ENCODE results near the gene C1QTNF8. TPM values are rescaled to one million over a fixed set of nuclear protein-coding genes. Genes with fewer than 3 reads are reported as not detected.

C1QTNF8 gene
- total RNA-seq, 2 experiments from 2014 or later = not detected

DNA sequence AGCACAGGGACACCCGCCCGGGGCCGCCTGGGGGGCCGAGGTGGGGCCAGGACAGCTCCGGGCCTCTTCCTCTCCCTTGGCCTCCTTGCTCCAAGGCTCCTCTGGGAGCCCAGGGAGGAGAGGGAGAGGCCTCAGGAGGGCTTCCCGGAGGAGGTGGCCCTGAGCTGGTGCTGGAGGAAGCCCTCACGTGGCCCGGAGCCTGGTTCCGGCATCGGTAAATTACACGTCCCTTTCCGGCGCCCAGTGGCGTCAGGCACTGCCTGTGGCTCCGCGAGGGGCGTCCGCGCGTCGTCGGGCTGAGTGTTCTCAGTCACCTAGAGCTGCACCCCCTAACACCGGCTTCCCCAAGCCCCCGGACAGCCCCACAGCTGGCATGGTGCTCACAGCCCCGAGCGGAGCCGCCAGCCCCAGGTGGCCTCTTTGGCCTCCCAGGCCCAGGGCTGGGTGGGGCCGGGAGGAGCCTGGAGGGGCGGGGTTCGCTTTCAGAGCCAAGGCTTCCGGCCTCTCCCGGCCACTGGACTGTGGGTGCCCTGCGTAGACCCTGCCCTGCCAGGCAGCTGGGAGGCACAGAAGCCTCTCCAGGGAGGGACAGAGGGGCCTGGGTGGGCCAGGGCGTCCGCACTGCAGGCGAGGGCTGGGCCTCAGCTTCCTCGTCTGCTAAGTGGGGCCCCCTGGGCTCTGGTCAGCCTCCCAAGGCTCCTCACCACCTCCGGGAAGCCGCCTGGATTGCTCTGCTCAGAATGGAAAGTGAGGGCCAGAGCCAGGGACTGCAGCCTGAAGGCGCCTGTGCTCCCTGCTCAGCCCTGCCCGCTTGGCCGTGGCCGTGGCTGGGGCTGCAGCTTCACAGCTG lies 51.4 kb downstream of the C1QTNF8 start:
- ATAC-seq (no peak), DNase-seq (no peak)
- CTCF ChIA-PET = interaction anchor here (0.9 kb wide), 1 partner anchor 11 kb away, joined by 3 read pairs; no protein-coding TSS in a partner anchor
- no peak overlapping the region for H3K27ac Mint-ChIP-seq
- no peak overlapping the region for H3K4me3 Mint-ChIP-seq
- no peaks in the 10 kb centered on the region for H3K9me3 Mint-ChIP-seq (ENCODE audit: low read depth)
- H3K27me3 Mint-ChIP-seq = no peaks in the 10 kb centered on the region
- no peaks in the 10 kb centered on the region for H3K36me3 Mint-ChIP-seq
- H3K4me1 Mint-ChIP-seq = no peaks in the 10 kb centered on the region

GRCh38 chr16:1043881-1044451 lies 52.1 kb downstream of the C1QTNF8 start:
- CTCF ChIA-PET = interaction anchor here (1.1 kb wide), 1 partner anchor 12 kb away, joined by 4 read pairs; no protein-coding TSS in a partner anchor
- Mint-ChIP-seq H3K4me3 (no peak overlapping the region), H3K4me1 (no peaks in the 10 kb centered on the region), H3K36me3 (no peaks in the 10 kb centered on the region), H3K27me3 (no peaks in the 10 kb centered on the region), H3K9me3 (ENCODE audit: low read depth) (no peaks in the 10 kb centered on the region), H3K27ac (no peak overlapping the region)
- DNase-seq (no peak), ATAC-seq (no peak)

DNA sequence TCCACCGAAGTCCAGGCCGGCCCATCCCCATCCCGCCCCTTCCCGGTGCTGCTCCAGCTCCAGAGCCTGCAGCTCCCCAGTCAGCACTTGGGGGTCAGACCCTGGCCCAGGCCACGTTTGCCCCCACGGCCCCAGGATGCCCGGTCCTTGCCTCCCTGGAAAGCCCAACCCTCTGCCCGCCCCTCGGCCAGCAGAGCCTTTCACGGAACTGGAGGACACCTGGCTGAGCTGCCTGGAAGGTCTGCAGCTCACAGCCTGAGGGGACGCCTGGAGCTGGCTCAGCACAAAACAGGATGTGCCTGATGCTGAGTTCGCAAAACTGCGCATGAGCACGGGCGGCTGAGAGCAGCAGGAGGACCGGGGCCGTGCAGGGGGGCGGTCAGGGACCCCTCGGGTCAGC lies 53.2 kb downstream of the C1QTNF8 start:
- Mint-ChIP-seq H3K4me3 (no peak overlapping the region), H3K9me3 (ENCODE audit: low read depth) (no peaks in the 10 kb centered on the region), H3K4me1 (no peaks in the 10 kb centered on the region), H3K27me3 (no peaks in the 10 kb centered on the region), H3K36me3 (no peaks in the 10 kb centered on the region), H3K27ac (no peak overlapping the region)
- CTCF ChIA-PET = no interaction called here
- DNase-seq = no peak
- ATAC-seq = no peak

- ATAC-seq = no peak
- Mint-ChIP-seq H3K36me3 (no peaks in the 10 kb centered on the region), H3K4me3 (no peak overlapping the region), H3K4me1 (no peaks in the 10 kb centered on the region), H3K9me3 (ENCODE audit: low read depth) (no peaks in the 10 kb centered on the region), H3K27ac (no peak overlapping the region), H3K27me3 (no peaks in the 10 kb centered on the region)
- CTCF ChIA-PET = no interaction called here
- no peak for DNase-seq
These were observed 53.8 kb downstream of the C1QTNF8 start for GRCh38 chr16:1042049-1042744.

- CTCF ChIA-PET = no interaction called here
- no peaks in the 10 kb centered on the region for H3K27me3 Mint-ChIP-seq
- no peak overlapping the region for H3K27ac Mint-ChIP-seq
- H3K36me3 Mint-ChIP-seq = no peaks in the 10 kb centered on the region
- H3K4me3 Mint-ChIP-seq = no peak overlapping the region
- no peaks in the 10 kb centered on the region for H3K4me1 Mint-ChIP-seq
- DNase-seq (no peak), ATAC-seq (no peak)
- no peaks in the 10 kb centered on the region for H3K9me3 Mint-ChIP-seq (ENCODE audit: low read depth)
These were observed 55.7 kb downstream of the C1QTNF8 start for GRCh38 chr16:1040346-1040745.

DNA sequence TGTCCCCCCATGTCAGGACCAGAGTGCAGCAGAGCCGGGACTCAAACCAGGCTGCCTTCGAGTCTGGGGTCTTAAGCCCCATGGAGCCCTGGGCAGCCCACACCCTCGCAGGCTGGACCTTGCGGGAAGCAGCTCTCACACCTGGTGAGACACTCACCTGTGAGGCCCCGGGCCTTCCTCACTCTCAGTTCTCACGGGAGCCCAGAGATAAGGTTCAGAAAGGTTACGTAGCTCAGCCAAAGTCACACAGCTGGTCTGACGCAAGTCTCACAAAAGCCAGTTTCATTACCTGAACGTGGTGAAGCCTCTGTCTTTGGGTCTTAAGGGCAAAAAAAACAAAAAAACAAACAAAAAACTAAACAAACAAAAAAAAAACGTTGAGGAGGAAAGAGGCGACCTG lies 56.3 kb downstream of the C1QTNF8 start:
- H3K9me3 Mint-ChIP-seq (ENCODE audit: low read depth) = no peaks in the 10 kb centered on the region
- DNase-seq (no peak), ATAC-seq (no peak)
- H3K36me3 Mint-ChIP-seq = no peaks in the 10 kb centered on the region
- H3K4me1 Mint-ChIP-seq = no peaks in the 10 kb centered on the region
- CTCF ChIA-PET = no interaction called here
- no peak overlapping the region for H3K27ac Mint-ChIP-seq
- no peaks in the 10 kb centered on the region for H3K27me3 Mint-ChIP-seq
- no peak overlapping the region for H3K4me3 Mint-ChIP-seq

DNA sequence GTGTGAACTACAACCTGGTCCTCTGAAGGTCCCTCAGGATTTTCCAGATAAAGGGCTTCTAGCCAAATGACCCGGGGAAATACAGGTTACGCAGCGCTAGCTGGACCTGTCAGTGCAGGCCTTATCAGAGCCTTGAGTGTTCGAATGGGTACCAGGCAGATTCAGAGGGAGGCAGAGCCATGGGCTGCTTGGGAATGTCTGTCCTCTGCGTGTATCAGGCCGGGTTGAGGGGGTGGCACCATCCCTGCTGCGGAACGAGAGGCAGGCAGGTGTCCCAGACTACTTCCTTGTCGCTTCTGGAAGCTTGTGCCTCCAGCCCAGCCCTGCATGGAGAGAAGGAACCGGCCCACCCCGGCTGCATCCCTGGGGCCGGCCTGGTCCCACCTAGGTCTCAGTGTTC lies 57.1 kb downstream of the C1QTNF8 start:
- ATAC-seq = no peak
- CTCF ChIA-PET = no interaction called here
- no peak overlapping the region for H3K4me3 Mint-ChIP-seq

More for the DNA sequence above, 57.1 kb downstream of the C1QTNF8 start:
- no peak overlapping the region for H3K27ac Mint-ChIP-seq
- H3K36me3 Mint-ChIP-seq = no peaks in the 10 kb centered on the region
- no peaks in the 10 kb centered on the region for H3K27me3 Mint-ChIP-seq
- DNase-seq = no peak
- no peaks in the 10 kb centered on the region for H3K4me1 Mint-ChIP-seq
- H3K9me3 Mint-ChIP-seq (ENCODE audit: low read depth) = no peaks in the 10 kb centered on the region

Other genes with a start within 250 kb of the C1QTNF8 start
- gene LMF1, start 125.3 kb downstream of the C1QTNF8 start, total RNA-seq = 10 to 100 TPM; 11.4 to 29.6 TPM
- under 1 TPM; 0.12 to 0.16 TPM for gene SOX8, start 114.5 kb downstream of the C1QTNF8 start, total RNA-seq
- not detected for gene SSTR5, start 23.5 kb downstream of the C1QTNF8 start, total RNA-seq
- 1 to 10 TPM in 1 of 2 experiments, under 1 TPM in 1; 0.37 to 1.3 TPM for gene CACNA1H, start 56.9 kb upstream of the C1QTNF8 start, total RNA-seq
- not detected for gene TPSG1, start 129.0 kb upstream of the C1QTNF8 start, total RNA-seq
- not detected for gene TPSB2, start 133.9 kb upstream of the C1QTNF8 start, total RNA-seq
- not detected for gene TPSAB1, start 144.5 kb upstream of the C1QTNF8 start, total RNA-seq
- not detected for gene TPSD1, start 159.8 kb upstream of the C1QTNF8 start, total RNA-seq
- 100 to 1,000 TPM; 224 to 253 TPM for gene UBE2I, start 213.4 kb upstream of the C1QTNF8 start, total RNA-seq
- under 1 TPM; 0.45 to 0.53 TPM for gene BAIAP3, start 237.4 kb upstream of the C1QTNF8 start, total RNA-seq